GM18861 (cell line): Measurements from ENCODE around the gene CRYGD.
"Not testable (repeated sequence)": the region's sequence is repeated elsewhere in the genome, so short reads cannot be mapped to it uniquely, and the experiment has no call there.

Experiments used
- ATAC-seq: cut with Tn5 transposase; IDR thresholded peaks from one replicate; pipeline ENCODE4 v1.9.1; 2021; ENCODE audit not compliant: unreplicated experiment

The CRYGD gene

DNA sequence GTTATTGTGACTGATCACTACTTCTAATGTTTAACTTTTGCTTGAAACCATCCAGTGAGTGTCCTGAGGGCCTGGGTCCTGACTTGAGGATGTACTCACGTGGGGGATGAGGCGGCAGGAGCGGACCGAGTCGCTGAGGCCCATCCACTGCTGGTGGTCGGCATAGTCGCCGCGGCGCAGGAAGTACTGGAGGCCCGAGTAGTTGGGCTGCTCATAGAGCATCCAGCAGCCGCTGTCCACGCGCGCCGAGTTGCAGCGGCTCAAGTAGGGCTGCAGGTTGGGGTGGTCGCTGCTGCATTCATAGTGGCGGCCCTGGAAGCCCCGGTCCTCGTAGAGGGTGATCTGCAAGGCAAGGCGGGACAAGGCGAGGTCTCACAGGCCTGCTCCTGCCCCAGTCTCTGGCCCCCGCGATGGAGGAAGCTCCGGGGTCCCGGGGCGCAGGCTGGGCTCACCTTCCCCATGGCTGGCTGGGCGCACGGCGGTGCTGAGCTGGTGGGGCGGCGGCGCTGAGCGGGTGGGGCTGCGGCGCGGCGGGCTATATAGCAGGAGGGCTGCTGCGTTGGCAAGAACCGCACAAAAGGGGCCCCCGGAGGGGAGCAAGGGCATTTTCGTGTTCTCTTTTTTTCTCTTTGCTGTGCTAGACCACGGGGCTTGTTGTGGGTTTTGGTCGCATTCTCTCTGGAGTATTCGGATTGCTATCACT is at the start of gene CRYGD:
Gene CRYGD (minus strand): TSS at position 512 of the 703 bp plus-strand sequence. CDS start 51 bp downstream, at position 461.
- ATAC-seq = not testable (repeated sequence)

DNA sequence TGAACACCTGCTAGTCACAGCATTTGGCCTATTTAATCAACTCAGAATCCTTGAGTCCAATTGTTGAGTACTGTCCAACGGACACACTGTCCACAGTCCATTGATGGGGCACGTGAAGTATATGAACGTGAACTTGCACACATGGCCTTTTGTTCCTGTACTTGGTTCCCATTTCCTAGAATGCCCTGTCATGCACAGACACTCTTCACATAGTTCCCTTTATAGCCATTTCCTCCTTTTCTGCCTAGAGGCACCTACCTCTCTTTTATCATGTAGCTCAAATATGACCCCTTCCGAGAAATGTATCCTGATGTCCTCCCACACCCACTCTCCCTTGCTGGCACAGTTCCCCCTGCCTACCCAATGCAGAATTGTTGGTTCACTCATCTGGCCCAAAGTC is 47.8 kb upstream of the CRYGD start:
- ATAC-seq = no peak

- no peak for ATAC-seq
Observed at GRCh38 chr2:208164951-208165755, 40.8 kb upstream of the CRYGD start.

DNA sequence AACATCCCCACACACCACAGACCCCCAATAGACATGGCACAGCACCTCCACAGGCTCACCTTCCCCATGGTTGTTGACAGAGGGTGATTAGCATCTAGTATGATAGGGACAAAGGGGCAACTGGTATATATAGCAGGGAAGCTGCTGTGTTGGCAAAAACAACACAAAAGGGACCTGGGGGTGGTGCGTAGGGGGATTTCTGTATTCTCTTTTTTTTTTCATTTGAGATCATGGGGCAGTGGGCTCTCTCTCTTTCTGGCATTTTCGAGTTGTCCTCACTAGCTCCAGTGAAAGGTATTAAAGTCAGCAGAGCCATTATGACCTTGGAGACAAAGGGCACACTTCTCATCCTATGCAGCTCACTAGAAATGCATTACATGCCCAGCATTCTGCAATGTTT is 39.2 kb upstream of the CRYGD start, which contains the start of gene CRYGA:
Gene CRYGA (minus strand): TSS at position 101 of the 400 bp plus-strand sequence. CDS start 33 bp downstream, at position 68.
- ATAC-seq = no peak

DNA sequence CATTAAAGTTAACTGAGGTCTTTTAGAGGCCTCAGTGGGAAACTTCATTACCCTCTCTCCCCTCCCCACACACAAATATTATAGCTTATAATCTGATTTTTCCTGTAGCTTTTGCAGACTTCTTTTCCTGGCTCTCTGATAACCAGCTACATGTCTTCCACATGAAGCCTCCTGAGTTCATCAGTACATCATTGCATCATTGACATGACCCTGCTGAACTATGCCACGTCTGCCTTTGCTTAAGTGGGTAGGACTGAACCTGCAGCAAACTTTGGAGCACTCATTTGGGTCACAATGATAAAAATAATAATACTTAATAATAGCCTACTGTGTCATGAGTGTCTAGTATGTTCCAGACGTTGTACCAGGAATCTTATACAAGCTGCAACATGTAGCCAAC is 32.1 kb upstream of the CRYGD start:
- ATAC-seq = no peak

DNA sequence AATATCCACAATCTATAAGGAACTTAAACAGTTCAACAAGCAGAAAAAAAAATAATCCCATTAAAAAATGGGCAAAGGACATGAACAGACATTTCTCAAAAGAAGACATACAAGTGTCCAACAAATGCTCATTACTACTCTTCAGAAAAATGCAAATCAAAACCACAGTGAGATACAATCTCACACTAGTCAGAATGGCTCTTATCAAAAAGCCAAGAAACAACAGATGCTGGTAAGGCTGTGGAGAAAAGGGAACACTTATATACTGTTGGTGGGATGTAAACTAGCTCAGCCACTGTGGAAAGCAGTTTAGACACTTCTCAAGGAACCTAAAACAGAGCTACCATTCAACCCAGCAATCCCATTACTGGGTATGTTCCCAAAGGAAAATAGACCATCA is 28.8 kb upstream of the CRYGD start:
- ATAC-seq = no peak

DNA sequence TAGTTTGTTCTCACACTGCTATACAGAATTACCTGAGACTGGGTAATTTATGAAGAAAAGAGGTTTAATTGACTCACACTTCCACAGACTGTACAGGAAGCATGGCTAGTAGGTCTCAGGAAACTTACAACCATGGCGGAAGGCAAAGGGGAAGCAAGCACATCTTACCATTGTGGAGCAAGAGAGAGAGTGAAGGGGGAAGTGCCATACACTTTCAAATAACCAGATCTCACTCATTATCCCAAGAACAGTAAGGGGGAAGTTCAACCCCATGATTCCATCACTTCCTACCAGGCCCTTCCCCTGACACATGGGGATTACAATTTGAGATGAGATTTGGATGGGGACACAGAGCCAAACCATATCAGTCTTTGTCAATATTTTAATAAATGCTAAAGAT is 26.6 kb upstream of the CRYGD start:
- ATAC-seq = no peak

GRCh38 chr2:208150094-208150493 is 25.8 kb upstream of the CRYGD start:
- no peak for ATAC-seq

- ATAC-seq = no peak
Observed at GRCh38 chr2:208148803-208149202, 24.5 kb upstream of the CRYGD start.

DNA sequence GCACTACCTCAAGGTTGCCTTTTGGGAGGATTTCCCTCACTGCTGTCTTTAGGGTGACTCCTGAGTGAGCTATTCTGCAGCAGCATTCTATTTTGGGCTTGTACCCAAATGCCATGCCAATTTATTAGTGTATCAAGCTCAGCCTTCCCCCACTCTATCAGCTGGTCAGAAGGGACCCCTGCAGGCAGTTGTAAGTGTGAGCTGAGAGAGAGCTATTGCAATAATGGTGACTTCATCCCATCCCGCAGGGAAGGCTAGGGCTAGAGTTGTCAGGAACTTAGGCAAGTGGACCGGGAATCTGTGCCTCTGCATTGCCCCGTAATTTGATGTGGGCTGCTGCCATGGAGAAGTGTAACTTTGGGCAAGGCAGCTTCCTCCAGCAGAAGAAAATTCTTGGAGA is 23.4 kb upstream of the CRYGD start:
- ATAC-seq = no peak

DNA sequence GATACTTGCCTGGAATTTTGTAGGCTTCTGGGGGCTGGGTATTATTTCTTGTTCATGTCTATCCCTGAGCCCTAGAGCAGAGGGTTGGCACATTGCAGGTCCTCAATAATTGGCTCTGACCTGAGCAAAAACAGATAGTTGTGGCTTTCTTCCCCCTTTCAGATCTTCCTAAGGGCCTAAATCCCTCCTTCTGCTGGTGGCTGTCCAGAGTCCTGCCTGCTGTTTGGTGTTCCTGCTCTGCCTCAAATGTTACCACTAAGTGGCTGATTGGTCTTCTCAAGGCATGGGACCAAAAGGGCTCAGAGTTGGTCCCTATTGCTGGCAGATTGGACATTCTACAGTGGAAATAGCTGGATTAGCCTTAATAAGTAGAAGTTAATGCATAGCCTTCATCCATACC is 22.7 kb upstream of the CRYGD start:
- no peak for ATAC-seq

DNA sequence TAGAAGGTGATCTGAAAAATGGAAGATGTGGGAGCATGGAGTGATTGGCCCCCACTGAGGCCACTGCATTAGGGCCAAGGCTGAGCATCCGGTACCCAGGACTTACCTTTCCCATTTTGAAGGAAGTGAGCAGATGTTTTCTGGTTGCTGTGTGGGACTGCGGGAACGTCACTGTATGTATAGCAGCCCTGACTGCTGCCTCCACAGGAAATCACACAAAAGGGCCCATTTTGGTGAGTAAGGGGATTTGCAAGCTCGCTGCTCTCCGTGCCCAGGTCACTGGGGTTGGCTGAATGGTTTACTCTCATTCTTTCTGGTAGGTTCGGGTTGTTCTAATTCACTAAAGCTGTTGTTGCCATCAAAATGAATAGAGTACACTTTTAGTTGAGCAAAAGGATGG is 21.7 kb upstream of the CRYGD start, which contains the start of gene CRYGB:
Gene CRYGB (minus strand): TSS at position 153 of the 400 bp plus-strand sequence. CDS start 38 bp downstream, at position 115.
- ATAC-seq = no peak

GRCh38 chr2:208142925-208143799 is 18.8 kb upstream of the CRYGD start:
- ATAC-seq = no peak

DNA sequence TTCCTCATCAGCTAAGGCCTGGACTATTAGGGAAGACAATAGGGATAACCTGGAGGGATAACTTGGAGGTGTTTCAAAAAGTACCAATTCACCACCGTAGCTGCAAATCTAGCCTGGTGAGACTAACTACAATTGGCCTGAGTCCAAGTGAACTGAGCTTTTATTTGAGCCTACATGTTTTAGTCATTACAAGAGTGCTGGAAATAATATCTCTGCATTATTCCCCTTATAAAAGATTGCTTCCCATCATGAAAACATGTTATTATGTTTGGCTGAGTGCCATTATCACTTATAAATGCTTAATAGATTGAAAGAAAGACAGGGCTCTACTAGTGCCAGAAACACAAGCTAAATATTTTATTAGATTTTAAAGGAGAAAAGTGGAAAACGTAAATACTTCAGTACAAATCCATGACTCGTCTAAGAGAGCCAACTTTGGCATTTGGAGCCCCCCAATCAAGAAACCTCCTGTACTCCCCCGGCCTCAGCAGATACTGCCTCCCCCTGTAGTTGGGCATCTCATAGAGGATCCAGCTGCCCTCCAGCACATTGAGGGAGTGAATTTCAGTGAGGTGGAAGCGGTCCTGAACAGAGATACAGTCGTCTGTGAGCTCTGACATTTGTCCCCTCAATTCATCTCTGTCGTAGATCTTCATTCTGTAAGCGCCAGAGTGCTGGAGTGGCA is 18.1 kb upstream of the CRYGD start:
- no peak for ATAC-seq

DNA sequence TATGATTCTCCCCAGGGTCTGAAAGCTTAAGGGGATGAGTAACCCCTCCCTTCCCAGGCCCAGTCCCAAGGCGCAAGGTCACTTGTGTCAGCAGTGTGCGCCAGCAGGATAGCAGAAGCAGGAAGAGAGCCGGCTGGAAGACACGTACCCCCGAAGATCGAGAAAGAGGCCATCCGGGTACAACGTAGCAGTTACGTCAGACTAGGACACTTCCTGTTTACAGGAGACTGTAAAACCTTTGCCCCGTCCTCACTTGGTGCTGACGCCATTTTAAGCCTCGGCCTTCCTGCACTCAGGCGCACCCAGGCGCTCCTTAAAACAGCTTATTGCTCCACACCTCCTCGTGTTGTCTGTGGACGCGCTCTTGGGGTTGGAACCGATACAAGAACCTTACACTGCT is 15.1 kb upstream of the CRYGD start:
- ATAC-seq = no peak

DNA sequence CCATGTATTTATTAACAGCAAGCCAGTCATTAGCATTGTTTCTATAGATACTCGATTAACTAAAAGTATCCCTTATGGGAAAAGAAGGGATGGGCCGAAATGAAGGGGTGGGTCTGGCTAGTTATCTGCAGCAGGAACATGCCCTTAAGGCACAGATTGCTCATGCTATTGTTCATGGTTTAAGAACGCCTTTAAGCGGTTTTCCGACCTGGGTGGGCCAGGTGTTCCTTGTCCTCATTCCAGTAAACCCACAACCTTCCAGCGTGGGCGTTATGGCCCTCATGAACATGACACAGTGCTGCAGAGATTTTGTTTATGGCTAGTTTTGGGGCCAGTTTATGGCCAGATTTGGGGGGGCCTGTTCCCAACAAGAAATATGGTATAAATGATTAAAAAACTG is 14.0 kb upstream of the CRYGD start:
- not testable (repeated sequence) for ATAC-seq

DNA sequence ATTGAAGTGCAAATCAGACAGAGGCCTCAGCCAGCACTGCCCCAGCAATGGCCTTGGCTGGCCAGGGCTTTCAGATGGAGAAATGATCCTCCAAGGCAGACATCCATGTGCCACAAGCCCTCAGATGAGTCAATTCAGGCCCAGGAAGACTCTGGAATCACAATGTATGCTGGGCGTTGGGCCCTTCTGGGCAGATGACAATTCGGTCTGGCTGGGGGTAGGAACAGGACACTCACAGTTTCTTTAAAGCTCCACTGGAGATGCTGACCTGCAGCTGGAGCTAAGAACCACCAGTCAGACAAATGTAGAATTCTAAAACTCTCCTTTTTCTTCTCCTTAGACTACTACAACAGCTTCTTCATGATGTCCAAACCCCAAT is 12.4 kb upstream of the CRYGD start:
- ATAC-seq = no peak

DNA sequence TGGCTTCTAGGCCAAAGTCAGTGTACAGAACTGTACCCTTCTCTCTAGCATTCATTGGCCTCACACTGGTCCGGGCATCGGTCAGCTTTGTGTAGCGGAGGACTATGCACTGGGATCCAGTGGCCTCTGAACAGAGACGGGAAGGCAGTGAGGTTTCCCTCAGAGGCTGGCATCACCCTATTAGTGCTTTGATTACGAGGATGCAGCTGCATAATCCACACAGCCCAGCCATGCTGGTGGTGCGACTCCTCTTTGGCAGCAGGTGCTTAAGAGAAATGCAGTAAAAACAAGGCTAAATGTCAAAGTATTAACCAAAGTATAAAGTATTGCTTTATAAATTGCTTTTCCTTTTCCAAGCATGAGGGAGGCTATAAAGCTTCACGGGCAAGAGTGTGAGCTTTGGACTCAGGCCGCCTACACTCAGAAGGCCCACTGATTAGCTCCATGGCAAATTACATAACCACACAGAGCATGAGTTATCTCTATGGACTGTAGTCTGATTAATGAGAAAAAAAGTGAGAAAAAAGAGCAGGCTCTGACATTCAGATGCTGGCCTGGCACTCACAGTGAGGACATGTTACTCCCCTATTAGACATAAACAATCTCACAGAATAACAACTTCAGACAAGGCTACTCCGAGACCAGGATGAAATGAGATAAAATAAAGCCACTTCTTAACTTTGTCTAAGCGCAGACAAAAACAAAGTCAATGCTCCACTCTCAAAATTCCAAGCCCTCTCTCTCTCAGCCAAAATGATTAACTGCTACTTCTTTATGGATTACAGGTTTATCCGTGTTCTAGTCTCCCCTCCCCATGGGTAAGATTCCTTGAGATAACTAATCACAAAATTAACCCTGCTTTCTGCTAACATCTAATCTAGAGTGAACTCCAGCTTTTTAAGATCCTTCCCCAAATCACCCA is 11.7 kb upstream of the CRYGD start:
- no peak for ATAC-seq

DNA sequence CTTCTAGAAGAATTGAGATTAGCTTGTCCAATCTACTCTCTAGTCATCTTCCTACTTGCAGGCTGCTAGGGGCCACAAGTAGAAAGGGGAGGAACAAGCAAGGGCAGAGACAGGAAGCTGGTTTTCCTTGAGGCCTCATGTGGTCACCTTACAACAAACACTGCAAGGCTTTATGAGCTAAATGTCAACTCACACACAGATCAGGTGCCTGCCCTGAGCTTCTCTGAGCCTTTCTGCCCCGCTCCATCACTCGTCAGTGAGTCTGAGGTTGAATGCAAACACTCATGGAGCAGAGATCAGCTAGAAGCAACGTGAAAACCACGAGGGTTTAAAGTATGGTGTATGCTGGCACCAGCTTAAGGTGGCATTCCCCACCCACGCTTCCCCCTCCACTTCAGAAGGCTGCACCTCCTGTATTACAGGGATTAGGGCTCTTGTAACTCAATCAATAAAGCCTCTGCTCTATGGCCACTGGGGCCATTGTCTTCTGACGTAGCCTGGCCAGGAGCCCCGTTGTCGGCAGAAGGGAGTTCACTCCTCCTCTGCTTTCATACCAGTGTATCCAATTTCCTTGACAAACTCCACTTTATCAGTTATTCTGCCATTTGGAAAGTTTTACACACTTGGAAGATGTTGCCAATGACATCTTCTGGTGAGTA is 10.7 kb upstream of the CRYGD start:
- peak; percentile 45 for ATAC-seq
